Transverse colon (tissue), 4 donors: ENCODE results near the gene P2RY12.

Experiments used
- POLR2A ChIP-seq: fragments of 450-650 bp; IDR thresholded peaks from one replicate; pipeline ENCODE4 v1.6.1; 2016; ENCODE audit warnings: antibody characterized with exemption, mild to moderate bottlenecking, moderate library complexity
- POLR2AphosphoS5 ChIP-seq, 3 donors: sonication (generic); formaldehyde crosslinking; IDR thresholded peaks; one replicate each; pipeline ENCODE4 v1.6.1; 2016; ENCODE audit warnings: antibody characterized with exemption in 3 of 3
- TF ChIP-seq, protein P1 (sequence below), 5 experiments: fragments of 200-600 bp in 3 of 5; fragments of 450-650 bp in 2 of 5; sonication (generic) in 3 of 5; IDR thresholded peaks; 1 replicate in 2 of 5; 2 replicates in 3 of 5; pipeline ENCODE4 v1.5.1; 2016 to 2017; ENCODE audit warnings: antibody characterized with exemption in 5 of 5, inconsistent platforms in 3 of 5, mild to moderate bottlenecking in 2 of 5, moderate library complexity in 1 of 5

DNA sequence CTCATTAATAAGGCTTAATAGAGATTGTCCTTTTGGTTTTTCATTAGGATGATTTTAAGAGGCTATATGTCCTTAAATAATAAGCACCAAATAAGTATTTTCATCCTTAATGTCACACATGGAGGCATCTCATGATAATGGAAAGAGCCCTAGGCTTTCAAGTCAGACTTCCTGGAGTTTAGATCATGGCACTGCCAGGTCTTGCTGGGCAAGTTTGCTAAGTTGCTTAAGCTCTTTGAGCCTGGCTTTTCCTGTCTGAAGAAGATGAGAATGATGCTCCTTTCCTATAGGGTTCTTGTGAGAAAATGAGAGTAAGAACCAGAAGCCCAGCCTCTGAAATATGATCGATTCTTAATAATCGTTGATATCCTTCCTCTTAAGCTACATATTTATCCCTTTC, 23.4 kb upstream of the P2RY12 start:
- TF ChIP-seq, protein P1, sequence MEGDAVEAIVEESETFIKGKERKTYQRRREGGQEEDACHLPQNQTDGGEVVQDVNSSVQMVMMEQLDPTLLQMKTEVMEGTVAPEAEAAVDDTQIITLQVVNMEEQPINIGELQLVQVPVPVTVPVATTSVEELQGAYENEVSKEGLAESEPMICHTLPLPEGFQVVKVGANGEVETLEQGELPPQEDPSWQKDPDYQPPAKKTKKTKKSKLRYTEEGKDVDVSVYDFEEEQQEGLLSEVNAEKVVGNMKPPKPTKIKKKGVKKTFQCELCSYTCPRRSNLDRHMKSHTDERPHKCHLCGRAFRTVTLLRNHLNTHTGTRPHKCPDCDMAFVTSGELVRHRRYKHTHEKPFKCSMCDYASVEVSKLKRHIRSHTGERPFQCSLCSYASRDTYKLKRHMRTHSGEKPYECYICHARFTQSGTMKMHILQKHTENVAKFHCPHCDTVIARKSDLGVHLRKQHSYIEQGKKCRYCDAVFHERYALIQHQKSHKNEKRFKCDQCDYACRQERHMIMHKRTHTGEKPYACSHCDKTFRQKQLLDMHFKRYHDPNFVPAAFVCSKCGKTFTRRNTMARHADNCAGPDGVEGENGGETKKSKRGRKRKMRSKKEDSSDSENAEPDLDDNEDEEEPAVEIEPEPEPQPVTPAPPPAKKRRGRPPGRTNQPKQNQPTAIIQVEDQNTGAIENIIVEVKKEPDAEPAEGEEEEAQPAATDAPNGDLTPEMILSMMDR (IDR thresholded peaks at IDR 0.05), result no peak
- TF ChIP-seq POLR2AphosphoS5 (IDR thresholded peaks at IDR 0.05) (no peak), POLR2A (no peak)
